Measurements from ENCODE around the gene PIK3R3. TPM values are rescaled to one million over a fixed set of nuclear protein-coding genes. Genes with fewer than 3 reads are reported as not detected.
A peak's percentile ranks its signal among the peaks of the same experiment; 100 is the strongest.

The PIK3R3 gene
- 1 to 10 TPM; 5.2 to 6.2 (median 5.4) TPM for total RNA-seq
- total RNA-seq (2013), result 4.1 TPM

- intact Hi-C loops (cut with micrococcal nuclease), result loop anchor here (2.0 kb wide), 1 partner anchor 114 kb away; the partner anchor contains the start of gene RAD54L
- Mint-ChIP-seq H3K4me3 (peak within 1 kb of the TSS; percentile 100), H3K4me1 (peaks cover 31 to 32% of the 10 kb centered on the region in 2 donors), H3K9me3 (no peaks in the 10 kb centered on the region), H3K36me3 (no peaks in the 10 kb centered on the region), H3K27ac (peak within 1 kb of the TSS; percentile 94 to 98), H3K27me3 (ENCODE audit: low read depth in 2 of 2) (peaks cover 13 to 35% of the 10 kb centered on the region in 2 donors)
- Histone ChIP-seq H3K4me3 (ENCODE audit: low read length) (peak within 1 kb of the TSS; percentile 74), H3K27ac (ENCODE audit: low read length) (peak within 1 kb of the TSS; percentile 88), H3K4me1 (ENCODE audit: control insufficient read depth, insufficient read depth, low read length) (peaks cover 16% of the 10 kb centered on the region), H3K27me3 (ENCODE audit: control insufficient read depth, insufficient read depth, low read length) (peaks cover 13% of the 10 kb centered on the region), H3K36me3 (ENCODE audit: control insufficient read depth, insufficient read depth, low read length) (no peaks in the 10 kb centered on the region), H3K9me3 (ENCODE audit: control insufficient read depth, insufficient read depth, low read length) (no peaks in the 10 kb centered on the region)
- 0% methylated on average over 55 of the region's 55 CpGs for WGBS (ENCODE audit: insufficient coverage)
- peak; percentile 83 to 90 (median 89) for ATAC-seq
- DNase-seq, result peak; percentile 72 to 93
- no peak for TF ChIP-seq CTCF (IDR thresholded peaks at IDR 0.05)
Observed at GRCh38 chr1:46132529-46133180, at the start of gene PIK3R3. PIK3R3 (minus strand) TSS chr1:46132629; CDS start chr1:46131952, 677 bp downstream.

- no peak for TF ChIP-seq CTCF (IDR thresholded peaks at IDR 0.05)
Observed at GRCh38 chr1:46181343-46182260, 49.2 kb upstream of the PIK3R3 start.

GRCh38 chr1:46180082-46180616 lies 47.7 kb upstream of the PIK3R3 start:
- no peak overlapping the region for H3K4me3 Mint-ChIP-seq
- no peaks in the 10 kb centered on the region for H3K9me3 Mint-ChIP-seq
- H3K9me3 ChIP-seq (ENCODE audit: control insufficient read depth, insufficient read depth, low read length), result no peaks in the 10 kb centered on the region
- 65% methylated on average over 9 of the region's 12 CpGs for WGBS (ENCODE audit: insufficient coverage)
- H3K36me3 ChIP-seq (ENCODE audit: control insufficient read depth, insufficient read depth, low read length), result no peaks in the 10 kb centered on the region
- DNase-seq (no peak), ATAC-seq (no peak)
- H3K4me1 Mint-ChIP-seq, result peaks cover 15 to 16% of the 10 kb centered on the region in 2 donors
- H3K27me3 ChIP-seq (ENCODE audit: control insufficient read depth, insufficient read depth, low read length), result no peaks in the 10 kb centered on the region
- TF ChIP-seq CTCF (IDR thresholded peaks at IDR 0.05), result no peak
- no peak overlapping the region for H3K27ac ChIP-seq (ENCODE audit: low read length)
- H3K27me3 Mint-ChIP-seq (ENCODE audit: low read depth in 2 of 2), result no peaks in the 10 kb centered on the region
- intact Hi-C loops (cut with micrococcal nuclease), result no loop called here
- H3K36me3 Mint-ChIP-seq, result no peaks in the 10 kb centered on the region
- no peak overlapping the region for H3K4me3 ChIP-seq (ENCODE audit: low read length)
- peaks cover 21% of the 10 kb centered on the region for H3K4me1 ChIP-seq (ENCODE audit: control insufficient read depth, insufficient read depth, low read length)
- no peak overlapping the region for H3K27ac Mint-ChIP-seq

More at GRCh38 chr1:46181343-46182260, 49.2 kb upstream of the PIK3R3 start:
- intact Hi-C loops (cut with micrococcal nuclease), result no loop called here
- H3K36me3 Mint-ChIP-seq, result no peaks in the 10 kb centered on the region
- H3K27ac Mint-ChIP-seq, result no peak overlapping the region
- H3K4me3 Mint-ChIP-seq, result no peak overlapping the region
- peaks cover 22% of the 10 kb centered on the region for H3K4me1 ChIP-seq (ENCODE audit: control insufficient read depth, insufficient read depth, low read length)
- H3K27me3 Mint-ChIP-seq (ENCODE audit: low read depth in 2 of 2), result no peaks in the 10 kb centered on the region
- DNase-seq, result no peak
- ATAC-seq, result no peak
- no peaks in the 10 kb centered on the region for H3K9me3 ChIP-seq (ENCODE audit: control insufficient read depth, insufficient read depth, low read length)
- H3K4me3 ChIP-seq (ENCODE audit: low read length), result no peak overlapping the region
- no peak overlapping the region for H3K27ac ChIP-seq (ENCODE audit: low read length)
- H3K4me1 Mint-ChIP-seq, result peaks cover 17 to 22% of the 10 kb centered on the region in 2 donors
- H3K36me3 ChIP-seq (ENCODE audit: control insufficient read depth, insufficient read depth, low read length), result no peaks in the 10 kb centered on the region
- WGBS (ENCODE audit: insufficient coverage), result 79% methylated on average over 9 of the region's 10 CpGs
- H3K27me3 ChIP-seq (ENCODE audit: control insufficient read depth, insufficient read depth, low read length), result no peaks in the 10 kb centered on the region
- no peaks in the 10 kb centered on the region for H3K9me3 Mint-ChIP-seq
